ENCODE data around the gene FAM120B.

The FAM120B gene

DNA sequence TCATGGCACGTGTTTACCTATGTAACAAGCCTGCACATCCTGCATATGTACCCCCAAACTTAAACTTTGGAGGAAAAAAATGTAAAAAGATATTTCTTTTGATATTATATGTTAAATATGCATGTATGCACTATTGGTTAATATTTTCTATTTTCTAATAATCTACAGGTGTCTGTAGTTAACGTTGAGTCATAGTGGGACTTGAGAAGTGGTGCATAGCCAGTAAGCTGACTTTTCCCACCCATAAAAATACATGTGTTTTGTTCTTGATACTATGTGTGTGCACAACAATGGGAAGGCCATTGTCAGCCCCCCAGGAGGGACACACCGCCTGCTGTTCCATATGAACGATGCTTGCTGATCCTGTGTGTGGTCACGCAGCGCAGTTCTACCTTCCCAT lies 49.1 kb downstream of the FAM120B start:
- H3K4me2 ChIP-seq (ENCODE audit: insufficient read depth, low read length), result no peak overlapping the region
- H3K4me3 ChIP-seq (ENCODE audit: low read depth in 1 of 2, low read length in 2 of 2), result no peak overlapping the region
- no peak overlapping the region for H2AFZ ChIP-seq (ENCODE audit: low read depth, low read length)
- ATAC-seq (ENCODE audit: insufficient read depth, low read depth), result no peak
- no peak for TF ChIP-seq EZH2 (IDR thresholded peaks at IDR 0.05; ENCODE audit: borderline replicate concordance, low read depth, low read length, severe bottlenecking)
- TF ChIP-seq, protein P1, sequence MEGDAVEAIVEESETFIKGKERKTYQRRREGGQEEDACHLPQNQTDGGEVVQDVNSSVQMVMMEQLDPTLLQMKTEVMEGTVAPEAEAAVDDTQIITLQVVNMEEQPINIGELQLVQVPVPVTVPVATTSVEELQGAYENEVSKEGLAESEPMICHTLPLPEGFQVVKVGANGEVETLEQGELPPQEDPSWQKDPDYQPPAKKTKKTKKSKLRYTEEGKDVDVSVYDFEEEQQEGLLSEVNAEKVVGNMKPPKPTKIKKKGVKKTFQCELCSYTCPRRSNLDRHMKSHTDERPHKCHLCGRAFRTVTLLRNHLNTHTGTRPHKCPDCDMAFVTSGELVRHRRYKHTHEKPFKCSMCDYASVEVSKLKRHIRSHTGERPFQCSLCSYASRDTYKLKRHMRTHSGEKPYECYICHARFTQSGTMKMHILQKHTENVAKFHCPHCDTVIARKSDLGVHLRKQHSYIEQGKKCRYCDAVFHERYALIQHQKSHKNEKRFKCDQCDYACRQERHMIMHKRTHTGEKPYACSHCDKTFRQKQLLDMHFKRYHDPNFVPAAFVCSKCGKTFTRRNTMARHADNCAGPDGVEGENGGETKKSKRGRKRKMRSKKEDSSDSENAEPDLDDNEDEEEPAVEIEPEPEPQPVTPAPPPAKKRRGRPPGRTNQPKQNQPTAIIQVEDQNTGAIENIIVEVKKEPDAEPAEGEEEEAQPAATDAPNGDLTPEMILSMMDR (IDR thresholded peaks at IDR 0.05; ENCODE audit: borderline replicate concordance, extremely low read depth, low read length, poor library complexity, severe bottlenecking), result no peak
- peaks cover 7% of the 10 kb centered on the region for H3K9me3 ChIP-seq (ENCODE audit: insufficient read depth, low read length, severe bottlenecking)
- DNase-seq, result no peak
- no peaks in the 10 kb centered on the region for H3K79me2 ChIP-seq (ENCODE audit: insufficient read depth, low read length)
- H3K9ac ChIP-seq (ENCODE audit: low read depth, low read length), result no peak overlapping the region
- H3K27ac ChIP-seq (ENCODE audit: low read length), result no peak overlapping the region
- H3K4me1 ChIP-seq (ENCODE audit: insufficient read depth, low read length), result no peaks in the 10 kb centered on the region
- peaks cover 6% of the 10 kb centered on the region; the same call in 1 of the 2 replicates for H4K20me1 ChIP-seq (ENCODE audit: insufficient read depth, low read length)
- no peaks in the 10 kb centered on the region for H3K27me3 ChIP-seq (ENCODE audit: insufficient read depth, low read length, poor library complexity)
- peaks cover 44% of the 10 kb centered on the region for H3K36me3 ChIP-seq (ENCODE audit: insufficient read depth, low read length)

DNA sequence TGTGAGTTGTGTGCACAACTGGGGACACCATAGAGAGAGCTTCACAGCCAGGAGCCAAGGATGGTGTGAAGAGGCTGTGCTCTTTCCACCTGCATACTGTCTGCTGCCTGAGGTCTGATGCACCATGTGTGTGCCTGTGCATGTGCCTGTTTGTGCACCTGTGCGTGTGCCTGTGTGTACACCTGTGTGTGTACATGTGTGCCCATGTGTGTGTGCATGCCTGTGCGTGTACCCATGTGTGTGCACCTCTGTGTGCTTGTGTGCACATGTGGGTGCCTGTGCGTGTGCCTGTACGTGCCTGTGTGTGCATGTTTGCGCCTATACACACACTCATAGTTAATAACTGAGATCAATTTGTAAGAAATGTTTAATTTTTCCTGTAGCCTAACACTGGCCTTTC lies 51.3 kb downstream of the FAM120B start:
- H3K79me2 ChIP-seq (ENCODE audit: insufficient read depth, low read length), result no peaks in the 10 kb centered on the region
- no peak for ATAC-seq (ENCODE audit: insufficient read depth, low read depth)
- H3K36me3 ChIP-seq (ENCODE audit: insufficient read depth, low read length), result peaks cover 53% of the 10 kb centered on the region
- no peak for TF ChIP-seq EZH2 (IDR thresholded peaks at IDR 0.05; ENCODE audit: borderline replicate concordance, low read depth, low read length, severe bottlenecking)
- TF ChIP-seq, protein P1 (IDR thresholded peaks at IDR 0.05; ENCODE audit: borderline replicate concordance, extremely low read depth, low read length, poor library complexity, severe bottlenecking), result no peak
- H3K9ac ChIP-seq (ENCODE audit: low read depth, low read length), result no peak overlapping the region
- H4K20me1 ChIP-seq (ENCODE audit: insufficient read depth, low read length), result peaks cover 6% of the 10 kb centered on the region; the same call in 1 of the 2 replicates
- DNase-seq, result no peak
- no peak overlapping the region for H3K4me2 ChIP-seq (ENCODE audit: insufficient read depth, low read length)
- no peak overlapping the region for H2AFZ ChIP-seq (ENCODE audit: low read depth, low read length)
- no peaks in the 10 kb centered on the region for H3K27me3 ChIP-seq (ENCODE audit: insufficient read depth, low read length, poor library complexity)
- H3K4me1 ChIP-seq (ENCODE audit: insufficient read depth, low read length), result no peaks in the 10 kb centered on the region
- no peak overlapping the region for H3K4me3 ChIP-seq (ENCODE audit: low read depth in 1 of 2, low read length in 2 of 2)
- H3K9me3 ChIP-seq (ENCODE audit: insufficient read depth, low read length, severe bottlenecking), result no peaks in the 10 kb centered on the region
- H3K27ac ChIP-seq (ENCODE audit: low read length), result no peak overlapping the region

DNA sequence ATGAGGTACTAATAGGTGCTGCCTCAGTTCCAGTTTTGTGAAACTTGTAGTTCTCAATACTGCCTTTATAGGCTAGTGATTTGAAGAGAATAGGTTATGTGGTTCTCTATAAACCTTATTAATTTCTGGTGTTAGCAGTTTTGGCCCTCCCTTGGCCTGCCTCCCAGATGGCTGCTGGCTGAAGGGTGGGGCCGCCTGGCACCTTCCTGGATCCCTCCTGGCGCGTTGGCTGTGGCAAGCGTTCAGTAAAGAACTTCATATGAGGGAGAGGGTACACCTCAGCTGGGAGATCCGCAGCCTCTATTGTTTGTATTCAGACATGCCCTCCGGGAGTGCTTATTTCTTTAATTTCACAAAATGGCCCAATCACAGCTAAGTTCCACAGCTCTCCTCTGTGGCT lies 51.9 kb downstream of the FAM120B start:
- H3K4me1 ChIP-seq (ENCODE audit: insufficient read depth, low read length), result no peaks in the 10 kb centered on the region
- H3K36me3 ChIP-seq (ENCODE audit: insufficient read depth, low read length), result peaks cover 60% of the 10 kb centered on the region
- peaks cover 6% of the 10 kb centered on the region; the same call in 1 of the 2 replicates for H4K20me1 ChIP-seq (ENCODE audit: insufficient read depth, low read length)
- H3K27me3 ChIP-seq (ENCODE audit: insufficient read depth, low read length, poor library complexity), result no peaks in the 10 kb centered on the region
- H3K4me3 ChIP-seq (ENCODE audit: low read depth in 1 of 2, low read length in 2 of 2), result no peak overlapping the region
- TF ChIP-seq, protein P1 (IDR thresholded peaks at IDR 0.05; ENCODE audit: borderline replicate concordance, extremely low read depth, low read length, poor library complexity, severe bottlenecking), result no peak
- no peak for TF ChIP-seq EZH2 (IDR thresholded peaks at IDR 0.05; ENCODE audit: borderline replicate concordance, low read depth, low read length, severe bottlenecking)
- no peak overlapping the region for H3K27ac ChIP-seq (ENCODE audit: low read length)
- ATAC-seq (ENCODE audit: insufficient read depth, low read depth) (no peak), DNase-seq (no peak)
- no peaks in the 10 kb centered on the region for H3K9me3 ChIP-seq (ENCODE audit: insufficient read depth, low read length, severe bottlenecking)
- H2AFZ ChIP-seq (ENCODE audit: low read depth, low read length), result no peak overlapping the region
- no peak overlapping the region for H3K9ac ChIP-seq (ENCODE audit: low read depth, low read length)
- H3K4me2 ChIP-seq (ENCODE audit: insufficient read depth, low read length), result no peak overlapping the region
- no peaks in the 10 kb centered on the region for H3K79me2 ChIP-seq (ENCODE audit: insufficient read depth, low read length)

DNA sequence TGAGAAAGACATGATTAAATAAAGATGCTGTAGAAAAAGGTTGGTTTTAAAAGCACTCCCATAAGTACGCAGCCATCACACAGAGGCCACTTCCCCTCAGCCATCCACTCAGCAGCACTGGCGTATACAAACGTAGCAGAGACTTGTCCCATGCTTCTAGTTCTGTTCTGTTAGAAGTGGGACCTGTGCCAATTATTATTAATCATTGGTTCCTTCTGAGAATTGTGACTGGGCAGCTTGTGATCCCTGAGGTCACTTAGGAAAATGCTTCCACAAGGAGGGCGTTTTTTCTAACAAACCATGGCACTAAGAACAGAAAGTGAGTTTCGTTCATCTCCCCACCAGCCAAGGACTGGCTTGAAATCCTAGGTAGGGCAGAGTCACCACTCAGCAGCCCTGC lies 53.9 kb downstream of the FAM120B start:
- DNase-seq, result no peak
- Histone ChIP-seq H3K27ac (ENCODE audit: low read length) (no peak overlapping the region), H3K79me2 (ENCODE audit: insufficient read depth, low read length) (no peaks in the 10 kb centered on the region), H3K9me3 (ENCODE audit: insufficient read depth, low read length, severe bottlenecking) (no peaks in the 10 kb centered on the region), H3K4me1 (ENCODE audit: insufficient read depth, low read length) (no peaks in the 10 kb centered on the region), H2AFZ (ENCODE audit: low read depth, low read length) (no peak overlapping the region), H3K27me3 (ENCODE audit: insufficient read depth, low read length, poor library complexity) (no peaks in the 10 kb centered on the region), H4K20me1 (ENCODE audit: insufficient read depth, low read length) (peaks cover 6% of the 10 kb centered on the region; the same call in 1 of the 2 replicates), H3K4me3 (ENCODE audit: low read depth in 1 of 2, low read length in 2 of 2) (no peak overlapping the region), H3K4me2 (ENCODE audit: insufficient read depth, low read length) (no peak overlapping the region), H3K36me3 (ENCODE audit: insufficient read depth, low read length) (peaks cover 68% of the 10 kb centered on the region), H3K9ac (ENCODE audit: low read depth, low read length) (no peak overlapping the region)
- ATAC-seq (ENCODE audit: insufficient read depth, low read depth), result no peak
- TF ChIP-seq EZH2 (IDR thresholded peaks at IDR 0.05; ENCODE audit: borderline replicate concordance, low read depth, low read length, severe bottlenecking), result no peak
- TF ChIP-seq, protein P1 (IDR thresholded peaks at IDR 0.05; ENCODE audit: borderline replicate concordance, extremely low read depth, low read length, poor library complexity, severe bottlenecking), result no peak
